H1 (cell line): ENCODE measurements around the gene SH3GL2. TPM values are rescaled to one million over a fixed set of nuclear protein-coding genes. Genes with fewer than 3 reads are reported as not detected.

Source experiments
- RAD21 ChIP-seq, 2 experiments: IDR thresholded peaks in 1 of 2; conservative IDR thresholded peaks in 1 of 2; 2 replicates each; pipeline ENCODE4 v1.6.1; 2011; ENCODE audit warnings: low read depth in 2 of 2, low read length in 2 of 2, improper control_type of control experiment in 1 of 2, inconsistent platforms in 1 of 2, mild to moderate bottlenecking in 1 of 2, moderate library complexity in 1 of 2
- polyA plus RNA-seq, 7 experiments: library from polyadenylated mRNA; depleted of rRNA in 3 of 7; stranded (reverse) in 5 of 7; unstranded in 2 of 7; fragments of >200 nt in 5 of 7; fragments of 200-250 nt in 2 of 7; gene quantifications; 1 replicate in 5 of 7; 2 replicates in 1 of 7; 4 replicates in 1 of 7; pipeline versions ENCODE4 v1.2.1 to v1.2.3, GENCODE V29; 2011 to 2013; ENCODE audit warnings: missing spikeins in 2 of 7, mixed read lengths in 2 of 7
- total RNA-seq: library from RNA; stranded (reverse); fragmentation: NEBNext Ultra II Directional; extraction: Animal tissue kit (Norgen Biotek cat#: 25700); gene quantifications from 2 replicates; pipeline ENCODE4 v1.2.1, GENCODE V29; 2021

SH3GL2 gene
- total and polyA plus RNA-seq, 2 of the 8 experiments (the other 6 are each of a cell fraction or from before 2014, with no cell fraction given): 4.7 to 5.3 TPM

DNA sequence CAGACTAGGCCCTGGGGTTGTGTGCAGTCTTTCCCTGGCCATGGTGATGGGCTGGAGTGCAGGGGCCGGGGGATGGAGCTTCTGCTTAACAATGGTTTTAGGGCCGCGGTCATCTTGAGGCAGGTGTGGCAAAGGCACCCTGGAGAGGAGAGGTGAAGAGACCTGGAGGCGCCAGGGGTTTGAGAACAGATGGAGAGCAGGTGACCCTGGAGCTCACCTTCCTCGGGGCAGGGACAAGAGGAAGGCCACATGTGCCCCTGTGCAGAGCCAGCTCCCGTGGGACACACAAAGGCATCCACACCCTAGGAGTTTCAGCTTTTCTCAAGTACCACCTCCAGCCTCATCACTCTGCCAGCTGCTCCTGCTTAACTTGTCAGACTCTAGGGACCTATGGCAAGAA is 46.4 kb upstream of the SH3GL2 start (continued):
- TF ChIP-seq RAD21 (IDR thresholded peaks at IDR 0.05 in 1 of 2, conservative IDR thresholded peaks at IDR 0.05 in 1 of 2; ENCODE audit: low read depth in 2 of 2, low read length in 2 of 2): no peak
